Measurements from ENCODE around the gene MEX3B. TPM values are rescaled to one million over a fixed set of nuclear protein-coding genes. Genes with fewer than 3 reads are reported as not detected.

Gene MEX3B
- total RNA-seq, 1 experiment from 2014 or later, result 11.0 TPM

DNA sequence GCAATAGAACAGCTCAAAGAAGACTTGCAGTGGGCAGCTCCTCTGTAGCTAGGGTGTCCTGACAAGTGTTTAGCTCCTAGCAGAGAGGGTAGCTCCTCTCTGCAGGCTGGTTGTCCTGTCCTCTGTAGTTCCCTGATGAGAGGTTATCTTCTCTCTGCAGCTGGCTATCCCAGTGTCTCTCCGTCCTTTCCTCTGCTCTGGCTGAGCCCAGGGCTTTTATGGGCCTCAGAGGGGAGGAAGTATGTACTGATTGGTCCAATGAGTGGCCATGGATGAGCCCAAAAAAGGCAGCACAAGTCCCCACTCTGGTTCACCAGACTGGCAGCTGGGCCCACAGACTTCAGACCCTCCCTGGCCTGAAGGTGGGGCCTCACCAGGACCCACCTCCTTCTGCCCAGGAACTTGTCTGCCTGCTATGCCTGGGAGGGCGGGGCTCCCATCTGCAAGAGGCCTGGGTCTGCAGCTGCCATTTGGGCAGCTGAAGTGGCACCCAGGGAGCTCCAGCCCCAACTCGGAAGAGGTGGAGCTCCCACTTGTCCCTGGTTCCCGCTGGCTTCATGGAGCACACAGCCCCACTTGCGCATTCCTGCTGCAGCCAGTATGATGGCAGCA, 27.2 kb upstream of the MEX3B start:
- H2BK15ac ChIP-seq (ENCODE audit: low read depth, low read length), result no peak overlapping the region
- no peaks in the 10 kb centered on the region for H3K23me2 ChIP-seq (ENCODE audit: insufficient read length, low read depth, low read length, poor library complexity, severe bottlenecking)
- H3K4me2 ChIP-seq (ENCODE audit: insufficient read depth, insufficient read length, low read length), result no peak overlapping the region
- H3K79me2 ChIP-seq (ENCODE audit: insufficient read depth, low read length), result no peaks in the 10 kb centered on the region
- H2BK120ac ChIP-seq (ENCODE audit: low read depth, low read length, poor library complexity, severe bottlenecking), result no peak overlapping the region
- H3K9ac ChIP-seq (ENCODE audit: extremely low read depth, insufficient read length, low read length), result no peak overlapping the region
- H3K9me3 ChIP-seq (ENCODE audit: control insufficient read depth, low read depth, low read length), result no peaks in the 10 kb centered on the region
- H4K5ac ChIP-seq (ENCODE audit: insufficient read length, low read depth, low read length), result no peak overlapping the region
- H3K4me1 Mint-ChIP-seq, result peaks cover 4 to 5% of the 10 kb centered on the region in 2 experiments; a peak in 3 of 4 replicates
- H4K20me1 ChIP-seq (ENCODE audit: control insufficient read depth, insufficient read depth, insufficient read length), result no peaks in the 10 kb centered on the region
- H3K56ac ChIP-seq (ENCODE audit: insufficient read length, low read depth, low read length), result no peak overlapping the region
- peak; percentile 80 for DNase-seq
- no peak overlapping the region for H3K27ac ChIP-seq (ENCODE audit: insufficient read length, low read depth, low read length)
- H3K14ac ChIP-seq (ENCODE audit: insufficient read depth, low read length), result no peak overlapping the region
- H3K23ac ChIP-seq (ENCODE audit: insufficient read length, low read depth, low read length), result no peak overlapping the region
- H4K8ac ChIP-seq (replicated peaks; ENCODE audit: insufficient read length, low read depth, low read length), result no peak overlapping the region
- H2BK12ac ChIP-seq (ENCODE audit: insufficient read length, low read depth, low read length), result no peak overlapping the region
- peaks cover 9% of the 10 kb centered on the region for H3K27me3 Mint-ChIP-seq (ENCODE audit: low read depth)
- no peaks in the 10 kb centered on the region for H3K27me3 ChIP-seq (ENCODE audit: insufficient read depth, low read length)
- TF ChIP-seq, protein P1, sequence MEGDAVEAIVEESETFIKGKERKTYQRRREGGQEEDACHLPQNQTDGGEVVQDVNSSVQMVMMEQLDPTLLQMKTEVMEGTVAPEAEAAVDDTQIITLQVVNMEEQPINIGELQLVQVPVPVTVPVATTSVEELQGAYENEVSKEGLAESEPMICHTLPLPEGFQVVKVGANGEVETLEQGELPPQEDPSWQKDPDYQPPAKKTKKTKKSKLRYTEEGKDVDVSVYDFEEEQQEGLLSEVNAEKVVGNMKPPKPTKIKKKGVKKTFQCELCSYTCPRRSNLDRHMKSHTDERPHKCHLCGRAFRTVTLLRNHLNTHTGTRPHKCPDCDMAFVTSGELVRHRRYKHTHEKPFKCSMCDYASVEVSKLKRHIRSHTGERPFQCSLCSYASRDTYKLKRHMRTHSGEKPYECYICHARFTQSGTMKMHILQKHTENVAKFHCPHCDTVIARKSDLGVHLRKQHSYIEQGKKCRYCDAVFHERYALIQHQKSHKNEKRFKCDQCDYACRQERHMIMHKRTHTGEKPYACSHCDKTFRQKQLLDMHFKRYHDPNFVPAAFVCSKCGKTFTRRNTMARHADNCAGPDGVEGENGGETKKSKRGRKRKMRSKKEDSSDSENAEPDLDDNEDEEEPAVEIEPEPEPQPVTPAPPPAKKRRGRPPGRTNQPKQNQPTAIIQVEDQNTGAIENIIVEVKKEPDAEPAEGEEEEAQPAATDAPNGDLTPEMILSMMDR (conservative IDR thresholded peaks at IDR 0.05), result no peak
- H3K4me3 Mint-ChIP-seq, result no peak overlapping the region
- no peaks in the 10 kb centered on the region for H3K4me1 ChIP-seq (ENCODE audit: insufficient read depth, low read length)
- no peaks in the 10 kb centered on the region for H3K36me3 Mint-ChIP-seq (ENCODE audit: insufficient read depth in 1 of 3, low read depth in 3 of 3)
- no peak overlapping the region for H2BK20ac ChIP-seq (ENCODE audit: low read depth, low read length, poor library complexity, severe bottlenecking)
- no peak overlapping the region for H4K91ac ChIP-seq (ENCODE audit: insufficient read length, low read depth, low read length)
- no peaks in the 10 kb centered on the region for H3K9me3 Mint-ChIP-seq
- no CpG with 5 or more reads among the region's 5 CpGs for WGBS (ENCODE audit: extremely low coverage, insufficient read length, low lambda C conversion rate)
- H3T11ph ChIP-seq (ENCODE audit: low read length), result no peak overlapping the region
- no peak overlapping the region for H2BK5ac ChIP-seq (ENCODE audit: insufficient read length, low read length)
- no peak overlapping the region for H3K18ac ChIP-seq (ENCODE audit: insufficient read length, low read depth, low read length)
- H2AFZ ChIP-seq (ENCODE audit: low read length), result no peak overlapping the region
- peak overlapping the region in 1 of 3 experiments; percentile 60; a peak in 1 of 7 replicates for H3K27ac Mint-ChIP-seq
- no peak overlapping the region for H3K4ac ChIP-seq (ENCODE audit: low read depth, low read length)
- H3K79me1 ChIP-seq (ENCODE audit: insufficient read depth, low read depth, low read length, poor library complexity, severe bottlenecking), result no peaks in the 10 kb centered on the region
- no peak overlapping the region for H2AK5ac ChIP-seq (ENCODE audit: insufficient read length, low read length)

Measured in H9 (cell line).